WERI-Rb-1 (cell line): Measurements from ENCODE around the gene EFCAB6.

ENCODE experiments used
- DNase-seq: peaks from one replicate; pipeline ENCODE4 v3.0.0-alpha.2; 2020
- H3K27ac ChIP-seq: fragments of 250-450 bp; sonication (Bioruptor Pico); 2 replicates; pipeline ENCODE4 v1.5.1; 2020; ENCODE audit warnings: mild to moderate bottlenecking, moderate library complexity
- H3K27me3 ChIP-seq: fragments of 250-450 bp; sonication (Bioruptor Pico); 2 replicates; pipeline ENCODE4 v1.5.1; 2021; ENCODE audit warnings: mild to moderate bottlenecking, low read depth, moderate library complexity; ENCODE audit not compliant: insufficient read depth, severe bottlenecking
- H3K36me3 ChIP-seq: fragments of 250-450 bp; sonication (Bioruptor Pico); 2 replicates; pipeline ENCODE4 v1.5.1; 2020; ENCODE audit warnings: mild to moderate bottlenecking, moderate library complexity
- H3K4me3 ChIP-seq: 2 replicates; pipeline ENCODE4 v1.5.1; 2011; ENCODE audit warnings: low read depth, mild to moderate bottlenecking, control low read depth, low read length
- H3K9me3 ChIP-seq: fragments of 250-450 bp; sonication (Bioruptor Pico); 2 replicates; pipeline ENCODE4 v1.5.1; 2021; ENCODE audit warnings: mild to moderate bottlenecking, moderate library complexity; ENCODE audit not compliant: severe bottlenecking
- TF ChIP-seq, protein P1 (sequence below): IDR thresholded peaks from 2 replicates; pipeline ENCODE4 v1.5.1; 2011; ENCODE audit warnings: low read depth, mild to moderate bottlenecking, control low read depth, inconsistent platforms, low read length

EFCAB6 gene

DNA sequence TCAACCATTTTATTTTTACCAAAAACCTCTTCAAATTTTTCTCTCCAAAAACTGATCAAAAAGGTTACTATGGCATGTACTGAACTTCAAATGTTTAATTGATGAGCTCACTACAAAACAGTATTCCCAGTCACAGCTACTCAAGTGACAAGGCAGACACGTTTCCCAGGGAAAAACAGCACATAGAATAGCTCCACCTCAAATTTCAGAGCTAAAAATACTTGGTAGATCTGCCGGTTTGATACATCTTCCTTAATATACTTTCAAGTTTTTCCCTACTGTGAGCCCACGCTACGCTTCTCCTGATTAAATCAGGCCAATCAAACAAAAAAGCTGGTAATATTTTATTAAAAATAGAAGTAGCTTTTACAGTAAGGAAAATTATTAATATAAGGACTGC lies 100.4 kb downstream of the EFCAB6 start:
- Histone ChIP-seq H3K27ac (no peak overlapping the region), H3K27me3 (no peaks in the 10 kb centered on the region)
- TF ChIP-seq, protein P1, sequence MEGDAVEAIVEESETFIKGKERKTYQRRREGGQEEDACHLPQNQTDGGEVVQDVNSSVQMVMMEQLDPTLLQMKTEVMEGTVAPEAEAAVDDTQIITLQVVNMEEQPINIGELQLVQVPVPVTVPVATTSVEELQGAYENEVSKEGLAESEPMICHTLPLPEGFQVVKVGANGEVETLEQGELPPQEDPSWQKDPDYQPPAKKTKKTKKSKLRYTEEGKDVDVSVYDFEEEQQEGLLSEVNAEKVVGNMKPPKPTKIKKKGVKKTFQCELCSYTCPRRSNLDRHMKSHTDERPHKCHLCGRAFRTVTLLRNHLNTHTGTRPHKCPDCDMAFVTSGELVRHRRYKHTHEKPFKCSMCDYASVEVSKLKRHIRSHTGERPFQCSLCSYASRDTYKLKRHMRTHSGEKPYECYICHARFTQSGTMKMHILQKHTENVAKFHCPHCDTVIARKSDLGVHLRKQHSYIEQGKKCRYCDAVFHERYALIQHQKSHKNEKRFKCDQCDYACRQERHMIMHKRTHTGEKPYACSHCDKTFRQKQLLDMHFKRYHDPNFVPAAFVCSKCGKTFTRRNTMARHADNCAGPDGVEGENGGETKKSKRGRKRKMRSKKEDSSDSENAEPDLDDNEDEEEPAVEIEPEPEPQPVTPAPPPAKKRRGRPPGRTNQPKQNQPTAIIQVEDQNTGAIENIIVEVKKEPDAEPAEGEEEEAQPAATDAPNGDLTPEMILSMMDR: no peak

DNA sequence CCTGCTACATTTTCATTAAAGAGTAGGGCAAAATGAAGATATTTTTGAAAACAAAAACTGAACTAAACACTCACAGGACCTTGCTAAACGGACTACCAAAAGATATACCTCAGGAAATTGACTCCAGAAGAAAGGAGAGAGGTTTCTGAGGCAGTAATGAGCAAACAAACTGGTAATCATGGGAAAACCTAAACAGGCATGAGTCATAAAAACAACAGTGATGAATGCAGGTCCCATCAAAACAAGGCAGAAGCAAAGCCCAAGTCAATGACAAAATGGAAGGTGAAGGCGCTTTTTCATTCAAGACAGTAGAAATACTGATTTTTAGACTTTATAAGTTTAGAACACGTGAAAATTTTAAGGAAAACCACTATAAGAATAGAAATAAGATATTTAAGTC lies 104.5 kb downstream of the EFCAB6 start:
- no peak overlapping the region for H3K4me3 ChIP-seq
- no peak overlapping the region for H3K27ac ChIP-seq
- DNase-seq: no peak
- TF ChIP-seq, protein P1: no peak
- peaks cover 6% of the 10 kb centered on the region for H3K9me3 ChIP-seq
- no peaks in the 10 kb centered on the region for H3K27me3 ChIP-seq
- no peaks in the 10 kb centered on the region for H3K36me3 ChIP-seq

More for the DNA sequence above, 100.4 kb downstream of the EFCAB6 start:
- H3K9me3 ChIP-seq: no peaks in the 10 kb centered on the region
- no peak overlapping the region for H3K4me3 ChIP-seq
- H3K36me3 ChIP-seq: no peaks in the 10 kb centered on the region
- no peak for DNase-seq

GRCh38 chr22:43706571-43707328 lies 105.4 kb downstream of the EFCAB6 start:
- H3K36me3 ChIP-seq: no peaks in the 10 kb centered on the region
- no peak overlapping the region for H3K27ac ChIP-seq

DNA sequence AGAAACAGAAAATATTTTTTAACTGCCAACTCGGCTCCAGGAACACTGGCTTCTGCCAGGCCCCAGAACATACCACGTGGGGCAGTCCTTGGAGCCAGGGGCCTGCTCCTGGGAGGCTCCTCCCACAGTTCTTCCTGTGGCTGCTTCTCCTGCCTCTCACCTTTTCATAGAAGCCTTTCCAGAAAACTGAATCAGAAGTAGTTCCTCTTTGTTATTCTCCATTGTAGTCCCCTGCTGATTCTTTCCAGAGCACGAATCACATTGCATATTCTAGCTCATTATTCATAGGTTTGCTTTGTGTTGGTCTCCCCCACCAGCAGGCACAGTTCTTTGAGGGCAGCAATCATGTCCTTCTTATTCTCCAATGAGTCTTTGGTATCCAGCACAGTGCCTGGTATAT lies 106.0 kb downstream of the EFCAB6 start:
- H3K9me3 ChIP-seq: peaks cover 6% of the 10 kb centered on the region
- no peaks in the 10 kb centered on the region for H3K27me3 ChIP-seq
- TF ChIP-seq, protein P1: no peak
- DNase-seq: no peak
- no peak overlapping the region for H3K4me3 ChIP-seq
- no peaks in the 10 kb centered on the region for H3K36me3 ChIP-seq
- H3K27ac ChIP-seq: no peak overlapping the region

More at GRCh38 chr22:43706571-43707328, 105.4 kb downstream of the EFCAB6 start:
- Histone ChIP-seq H3K9me3 (peaks cover 6% of the 10 kb centered on the region), H3K4me3 (no peak overlapping the region), H3K27me3 (no peaks in the 10 kb centered on the region)
- TF ChIP-seq, protein P1: no peak
- no peak for DNase-seq

GRCh38 chr22:43704051-43704450 lies 108.1 kb downstream of the EFCAB6 start:
- no peak overlapping the region for H3K4me3 ChIP-seq
- no peaks in the 10 kb centered on the region for H3K27me3 ChIP-seq
- H3K27ac ChIP-seq: no peak overlapping the region
- H3K36me3 ChIP-seq: no peaks in the 10 kb centered on the region
- TF ChIP-seq, protein P1: no peak
- peaks cover 6% of the 10 kb centered on the region for H3K9me3 ChIP-seq
- no peak for DNase-seq

- no peak for DNase-seq
- TF ChIP-seq, protein P1: no peak
- Histone ChIP-seq H3K27ac (no peak overlapping the region), H3K27me3 (no peaks in the 10 kb centered on the region), H3K36me3 (no peaks in the 10 kb centered on the region), H3K9me3 (peaks cover 4% of the 10 kb centered on the region), H3K4me3 (no peak overlapping the region)
Observed at GRCh38 chr22:43698403-43698802, 113.7 kb downstream of the EFCAB6 start.
